SK-N-SH (cell line): Measurements from ENCODE around the gene TSPAN12. TPM values are rescaled to one million over a fixed set of nuclear protein-coding genes. Genes with fewer than 3 reads are reported as not detected.

Source experiments
- CTCF ChIA-PET: fragments of 300-600, 350-600 bp; formaldehyde crosslinking; extraction: SDS; loops from one replicate; lab custom pipeline; 2021; lab: Yijun Ruan, JAX
- POLR2A ChIA-PET: fragments of 350-600 bp; sonication (Branson Sonifier 250); formaldehyde crosslinking; extraction: SDS; loops from one replicate; lab custom pipeline; 2020; ENCODE audit warnings: antibody characterized with exemption, inconsistent platforms; lab: Yijun Ruan, JAX
- DNase-seq: peaks from one replicate; pipeline ENCODE4 v3.0.0; 2012
- H2AFZ ChIP-seq: fragments of 200-600 bp; sonication (generic); 2 replicates; pipeline ENCODE4 v1.8.1; 2016; ENCODE audit warnings: antibody characterized with exemption, mild to moderate bottlenecking, low read depth
- H3F3A ChIP-seq: fragments of 200-600 bp; sonication (generic); replicated peaks from 2 replicates; pipeline ENCODE3; 2016; ENCODE audit warnings: antibody characterized with exemption, mild to moderate bottlenecking; ENCODE audit not compliant: insufficient read depth
- H3K27ac ChIP-seq, 2 experiments: fragments of 200-500 bp in 1 of 2; fragments of 200-600 bp in 1 of 2; sonication (Bioruptor generic) in 1 of 2; sonication (generic), shearing (Covaris generic) in 1 of 2; 2 replicates each; pipeline versions ENCODE4 v1.5.1 to v1.6.1; 2014 to 2016; ENCODE audit warnings: low read depth in 2 of 2, inconsistent platforms in 1 of 2, low read length in 1 of 2, mild to moderate bottlenecking in 1 of 2, mixed read lengths in 1 of 2
- H3K27me3 ChIP-seq: fragments of 200-600 bp; sonication (generic), shearing (Covaris generic); 2 replicates; pipeline ENCODE4 v1.6.1; 2016; ENCODE audit warnings: mixed run types; ENCODE audit not compliant: insufficient read depth
- H3K36me3 ChIP-seq, 2 experiments: fragments of 200-500 bp in 1 of 2; fragments of 200-600 bp in 1 of 2; sonication (Bioruptor generic) in 1 of 2; sonication (generic) in 1 of 2; replicated peaks in 1 of 2; 2 replicates each; pipeline versions ENCODE3 to v1.5.1; 2014 to 2016; ENCODE audit warnings: low read length in 1 of 2, mild to moderate bottlenecking in 1 of 2; ENCODE audit not compliant: insufficient read depth in 2 of 2, control insufficient read depth in 1 of 2
- H3K4me1 ChIP-seq, 2 experiments: fragments of 200-500 bp in 1 of 2; fragments of 200-600 bp in 1 of 2; sonication (Bioruptor generic) in 1 of 2; sonication (generic), shearing (Covaris generic) in 1 of 2; 2 replicates each; pipeline versions ENCODE4 v1.5.1 to v1.6.1; 2014 to 2016; ENCODE audit warnings: low read depth in 1 of 2, low read length in 1 of 2, mixed run types in 1 of 2; ENCODE audit not compliant: insufficient read depth in 2 of 2, control insufficient read depth in 1 of 2
- H3K4me2 ChIP-seq: fragments of 200-600 bp; sonication (generic), shearing (Covaris generic); 2 replicates; pipeline ENCODE4 v1.6.1; 2017; ENCODE audit warnings: mixed run types
- H3K4me3 ChIP-seq, 2 experiments: fragments of 200-500 bp in 1 of 2; fragments of 200-600 bp in 1 of 2; sonication (Bioruptor generic) in 1 of 2; sonication (generic), shearing (Covaris generic) in 1 of 2; 2 replicates each; pipeline versions ENCODE4 v1.5.1 to v1.8.1; 2014 to 2016; ENCODE audit warnings: low read depth in 2 of 2, inconsistent platforms in 1 of 2, low read length in 1 of 2, mild to moderate bottlenecking in 1 of 2, mixed read lengths in 1 of 2, moderate library complexity in 1 of 2
- H3K79me2 ChIP-seq: fragments of 200-600 bp; sonication (generic); 2 replicates; pipeline ENCODE4 v1.8.1; 2017; ENCODE audit warnings: mild to moderate bottlenecking; ENCODE audit not compliant: insufficient read depth
- H3K9ac ChIP-seq: fragments of 200-600 bp; sonication (generic); 2 replicates; pipeline ENCODE4 v1.6.1; 2017; ENCODE audit warnings: mixed run types
- H3K9me2 ChIP-seq: fragments of 200-600 bp; sonication (generic); 2 replicates; pipeline ENCODE4 v1.6.1; 2017; ENCODE audit warnings: mixed run types
- H3K9me3 ChIP-seq: fragments of 200-600 bp; sonication (generic); 2 replicates; pipeline ENCODE4 v1.6.1; 2017; ENCODE audit warnings: mixed run types, mild to moderate bottlenecking, moderate library complexity
- H4K20me1 ChIP-seq: fragments of 200-600 bp; sonication (generic); 2 replicates; pipeline ENCODE4 v1.6.1; 2017; ENCODE audit warnings: mild to moderate bottlenecking, mixed run types; ENCODE audit not compliant: insufficient read depth
- CHD2 ChIP-seq: fragments of 150-350 bp; IDR thresholded peaks from 2 replicates; pipeline ENCODE4 v1.6.1; 2018; ENCODE audit warnings: low read length; ENCODE audit not compliant: partially characterized antibody
- EP300 ChIP-seq, 2 experiments: IDR thresholded peaks; 2 replicates each; pipeline versions ENCODE4 v1.4.0 to v1.6.1; 2012; ENCODE audit warnings: borderline replicate concordance in 1 of 2, low read depth in 1 of 2, low read length in 1 of 2
- EZH2phosphoT487 ChIP-seq: fragments of 200-600 bp; sonication (generic); IDR thresholded peaks from 2 replicates; pipeline ENCODE4 v1.6.1; 2017; ENCODE audit warnings: low read depth, mixed run types, mild to moderate bottlenecking, antibody characterized with exemption, moderate library complexity, borderline replicate concordance
- FOSL2 ChIP-seq: IDR thresholded peaks from 2 replicates; pipeline ENCODE4 v1.4.0; 2012; ENCODE audit warnings: low read depth, mild to moderate bottlenecking, moderate library complexity, borderline replicate concordance
- FOXJ3 ChIP-seq: sonication (generic); formaldehyde crosslinking; IDR thresholded peaks from 2 replicates; pipeline ENCODE4 v1.5.1; 2020; ENCODE audit warnings: mild to moderate bottlenecking, missing genetic modification reagents
- FOXM1 ChIP-seq: IDR thresholded peaks from 2 replicates; pipeline ENCODE4 v1.4.0; 2012; ENCODE audit warnings: low read depth, mild to moderate bottlenecking
- GATA2 ChIP-seq: sonication (generic); formaldehyde crosslinking; IDR thresholded peaks from 2 replicates; pipeline ENCODE4 v1.5.0; 2020; ENCODE audit warnings: mild to moderate bottlenecking, missing genetic modification reagents
- MEF2A ChIP-seq: IDR thresholded peaks from 2 replicates; pipeline ENCODE4 v1.4.0; 2012; ENCODE audit warnings: low read depth, borderline replicate concordance
- MXI1 ChIP-seq: IDR thresholded peaks from 2 replicates; pipeline ENCODE4 v1.6.1; 2012; ENCODE audit warnings: mild to moderate bottlenecking, low read depth, low read length, improper control_type of control experiment
- NFIC ChIP-seq: IDR thresholded peaks from 2 replicates; pipeline ENCODE4 v1.4.0; 2012; ENCODE audit warnings: borderline replicate concordance
- NRF1 ChIP-seq: IDR thresholded peaks from 2 replicates; pipeline ENCODE4 v1.6.1; 2012; ENCODE audit warnings: low read depth, mild to moderate bottlenecking, low read length
- RCOR1 ChIP-seq: fragments of 150-350 bp; IDR thresholded peaks from 2 replicates; pipeline ENCODE4 v1.6.1; 2017; ENCODE audit warnings: antibody characterized with exemption, low read length
- RXRA ChIP-seq: IDR thresholded peaks from 2 replicates; pipeline ENCODE4 v1.4.0; 2012; ENCODE audit warnings: low read depth, mild to moderate bottlenecking, borderline replicate concordance
- TAF1 ChIP-seq: IDR thresholded peaks from 2 replicates; pipeline ENCODE4 v1.6.1; 2012; ENCODE audit warnings: low read depth, mild to moderate bottlenecking, low read length, moderate library complexity, borderline replicate concordance
- TEAD4 ChIP-seq: IDR thresholded peaks from 2 replicates; pipeline ENCODE4 v1.4.0; 2012; ENCODE audit warnings: mild to moderate bottlenecking, borderline replicate concordance; ENCODE audit not compliant: insufficient read depth
- polyA plus RNA-seq, 3 experiments: library from polyadenylated mRNA; depleted of rRNA; stranded (reverse); fragments of >200 nt; gene quantifications; 2 replicates each; pipeline ENCODE4 v1.2.3, GENCODE V29; 2012
- TF ChIP-seq, protein P1 (sequence below): IDR thresholded peaks from 2 replicates; pipeline ENCODE4; 2012
- TF ChIP-seq, protein P2 (sequence below): fragments of 200-600 bp; sonication (generic); IDR thresholded peaks from 2 replicates; pipeline ENCODE4 v1.6.1; 2017; ENCODE audit warnings: antibody characterized with exemption, mild to moderate bottlenecking, moderate library complexity
- TF ChIP-seq, protein P3 (sequence below): IDR thresholded peaks from 2 replicates; pipeline ENCODE4 v1.4.0; 2012; ENCODE audit warnings: low read depth
- TF ChIP-seq, protein P4 (sequence below): IDR thresholded peaks from 2 replicates; pipeline ENCODE4 v1.4.0; 2012; ENCODE audit warnings: low read depth, borderline replicate concordance

The TSPAN12 gene
- polyA plus RNA-seq, 1 of the 3 experiments (the other 2 are of a cell fraction): not detected

- Histone ChIP-seq H3K9me2 (0 out of 2 replicates have a peak, but pooled peaks cover 3% of the 10 kb centered on the region), H3K4me1 (peaks cover 0 to 8% of the 10 kb centered on the region in 2 experiments; a peak in 2 of 4 replicates), H3K79me2 (no peaks in the 10 kb centered on the region), H3K4me2 (no peak overlapping the region), H3K27me3 (peaks cover 26% of the 10 kb centered on the region), H3K9ac (no peak overlapping the region), H3K36me3 (no peaks in the 10 kb centered on the region), H4K20me1 (no peaks in the 10 kb centered on the region), H3F3A (no peaks in the 10 kb centered on the region), H2AFZ (no peak overlapping the region), H3K4me3 (no peak overlapping the region), H3K9me3 (no peaks in the 10 kb centered on the region), H3K27ac (no peak overlapping the region)
- TF ChIP-seq, protein P1, sequence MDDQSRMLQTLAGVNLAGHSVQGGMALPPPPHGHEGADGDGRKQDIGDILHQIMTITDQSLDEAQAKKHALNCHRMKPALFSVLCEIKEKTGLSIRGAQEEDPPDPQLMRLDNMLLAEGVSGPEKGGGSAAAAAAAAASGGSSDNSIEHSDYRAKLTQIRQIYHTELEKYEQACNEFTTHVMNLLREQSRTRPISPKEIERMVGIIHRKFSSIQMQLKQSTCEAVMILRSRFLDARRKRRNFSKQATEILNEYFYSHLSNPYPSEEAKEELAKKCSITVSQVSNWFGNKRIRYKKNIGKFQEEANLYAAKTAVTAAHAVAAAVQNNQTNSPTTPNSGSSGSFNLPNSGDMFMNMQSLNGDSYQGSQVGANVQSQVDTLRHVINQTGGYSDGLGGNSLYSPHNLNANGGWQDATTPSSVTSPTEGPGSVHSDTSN: no peak
- no peak for TF ChIP-seq FOSL2
- TF ChIP-seq TAF1: no peak
- TF ChIP-seq RCOR1: no peak
- TF ChIP-seq EZH2phosphoT487: no peak
- no peak for TF ChIP-seq NRF1
- no peak for TF ChIP-seq MXI1
- TF ChIP-seq NFIC: no peak
- no peak for TF ChIP-seq FOXM1
- no peak for TF ChIP-seq MEF2A
- no peak for TF ChIP-seq FOXJ3 (CRISPR knock-in tag)
- TF ChIP-seq, protein P2, sequence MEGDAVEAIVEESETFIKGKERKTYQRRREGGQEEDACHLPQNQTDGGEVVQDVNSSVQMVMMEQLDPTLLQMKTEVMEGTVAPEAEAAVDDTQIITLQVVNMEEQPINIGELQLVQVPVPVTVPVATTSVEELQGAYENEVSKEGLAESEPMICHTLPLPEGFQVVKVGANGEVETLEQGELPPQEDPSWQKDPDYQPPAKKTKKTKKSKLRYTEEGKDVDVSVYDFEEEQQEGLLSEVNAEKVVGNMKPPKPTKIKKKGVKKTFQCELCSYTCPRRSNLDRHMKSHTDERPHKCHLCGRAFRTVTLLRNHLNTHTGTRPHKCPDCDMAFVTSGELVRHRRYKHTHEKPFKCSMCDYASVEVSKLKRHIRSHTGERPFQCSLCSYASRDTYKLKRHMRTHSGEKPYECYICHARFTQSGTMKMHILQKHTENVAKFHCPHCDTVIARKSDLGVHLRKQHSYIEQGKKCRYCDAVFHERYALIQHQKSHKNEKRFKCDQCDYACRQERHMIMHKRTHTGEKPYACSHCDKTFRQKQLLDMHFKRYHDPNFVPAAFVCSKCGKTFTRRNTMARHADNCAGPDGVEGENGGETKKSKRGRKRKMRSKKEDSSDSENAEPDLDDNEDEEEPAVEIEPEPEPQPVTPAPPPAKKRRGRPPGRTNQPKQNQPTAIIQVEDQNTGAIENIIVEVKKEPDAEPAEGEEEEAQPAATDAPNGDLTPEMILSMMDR: no peak
- TF ChIP-seq EP300 (IDR thresholded peaks at IDR 0.05; ENCODE audit: borderline replicate concordance in 1 of 2, low read depth in 1 of 2, low read length in 1 of 2): no peak
- TF ChIP-seq GATA2 (CRISPR knock-in tag): no peak
- no peak for TF ChIP-seq RXRA
- TF ChIP-seq, protein P3, sequence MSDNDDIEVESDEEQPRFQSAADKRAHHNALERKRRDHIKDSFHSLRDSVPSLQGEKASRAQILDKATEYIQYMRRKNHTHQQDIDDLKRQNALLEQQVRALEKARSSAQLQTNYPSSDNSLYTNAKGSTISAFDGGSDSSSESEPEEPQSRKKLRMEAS: no peak
- no peak for TF ChIP-seq TEAD4
- TF ChIP-seq, protein P4, sequence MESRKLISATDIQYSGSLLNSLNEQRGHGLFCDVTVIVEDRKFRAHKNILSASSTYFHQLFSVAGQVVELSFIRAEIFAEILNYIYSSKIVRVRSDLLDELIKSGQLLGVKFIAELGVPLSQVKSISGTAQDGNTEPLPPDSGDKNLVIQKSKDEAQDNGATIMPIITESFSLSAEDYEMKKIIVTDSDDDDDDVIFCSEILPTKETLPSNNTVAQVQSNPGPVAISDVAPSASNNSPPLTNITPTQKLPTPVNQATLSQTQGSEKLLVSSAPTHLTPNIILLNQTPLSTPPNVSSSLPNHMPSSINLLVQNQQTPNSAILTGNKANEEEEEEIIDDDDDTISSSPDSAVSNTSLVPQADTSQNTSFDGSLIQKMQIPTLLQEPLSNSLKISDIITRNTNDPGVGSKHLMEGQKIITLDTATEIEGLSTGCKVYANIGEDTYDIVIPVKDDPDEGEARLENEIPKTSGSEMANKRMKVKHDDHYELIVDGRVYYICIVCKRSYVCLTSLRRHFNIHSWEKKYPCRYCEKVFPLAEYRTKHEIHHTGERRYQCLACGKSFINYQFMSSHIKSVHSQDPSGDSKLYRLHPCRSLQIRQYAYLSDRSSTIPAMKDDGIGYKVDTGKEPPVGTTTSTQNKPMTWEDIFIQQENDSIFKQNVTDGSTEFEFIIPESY: no peak
- no peak for TF ChIP-seq CHD2
- no peak for DNase-seq
- ChIA-PET CTCF (interaction anchor here (0.7 to 1.8 kb wide), 5 partner anchors 46 to 255 kb away, joined by 3 to 10 read pairs (median 4); no protein-coding TSS in a partner anchor), POLR2A (no interaction called here)
Observed at GRCh38 chr7:120852700-120853099, 5.2 kb downstream of the TSPAN12 start.
